GM21825 (cell line): ENCODE data around the gene NTM.
"Not testable (repeated sequence)": the region's sequence is repeated elsewhere in the genome, so short reads cannot be mapped to it uniquely, and the experiment has no call there.

ENCODE experiments used
- ATAC-seq: cut with Tn5 transposase; IDR thresholded peaks from one replicate; pipeline ENCODE4 v1.9.1; 2021; ENCODE audit warnings: mild to moderate bottlenecking, moderate library complexity; ENCODE audit not compliant: unreplicated experiment

The NTM gene

GRCh38 chr11:131418189-131418588, 47.8 kb downstream of the NTM start:
- no peak for ATAC-seq

DNA sequence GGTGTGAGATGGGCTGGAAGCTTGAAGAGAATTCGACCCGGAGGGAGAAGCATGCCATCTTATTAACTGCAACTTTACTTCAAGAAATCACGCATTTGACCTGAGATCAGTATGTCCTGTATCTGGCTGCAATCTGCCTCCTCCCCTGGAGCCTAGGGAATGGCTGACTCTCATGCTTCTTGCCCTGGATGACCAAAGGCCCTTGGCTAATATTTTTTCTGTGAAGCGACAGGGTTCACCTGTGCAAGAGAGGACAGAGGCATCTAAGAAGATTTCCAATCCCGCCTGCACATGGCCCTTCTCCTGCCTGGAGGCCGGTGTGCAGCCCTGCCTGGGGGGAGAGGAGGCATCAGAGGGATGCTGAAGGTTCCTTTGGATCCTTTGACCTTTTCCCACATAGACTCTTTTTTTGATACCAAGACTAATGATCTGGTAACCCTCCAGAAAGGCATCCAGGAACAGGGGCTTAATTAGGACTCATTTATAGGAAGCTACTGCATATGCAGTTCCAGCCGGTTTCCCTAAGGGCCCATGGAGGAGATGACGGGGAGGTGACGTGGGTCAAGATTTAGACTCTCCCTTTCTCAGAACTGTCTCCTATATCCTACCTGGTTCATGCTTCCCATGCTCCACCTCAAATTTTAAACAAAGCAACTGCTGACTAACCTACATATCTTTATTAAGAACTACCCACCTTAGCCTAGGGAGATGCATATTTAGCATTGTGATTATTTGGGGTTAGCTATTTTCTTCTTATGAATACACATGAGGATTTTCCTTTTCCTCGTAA, 50.8 kb downstream of the NTM start:
- ATAC-seq: no peak

GRCh38 chr11:131422029-131422428, 51.6 kb downstream of the NTM start:
- no peak for ATAC-seq

DNA sequence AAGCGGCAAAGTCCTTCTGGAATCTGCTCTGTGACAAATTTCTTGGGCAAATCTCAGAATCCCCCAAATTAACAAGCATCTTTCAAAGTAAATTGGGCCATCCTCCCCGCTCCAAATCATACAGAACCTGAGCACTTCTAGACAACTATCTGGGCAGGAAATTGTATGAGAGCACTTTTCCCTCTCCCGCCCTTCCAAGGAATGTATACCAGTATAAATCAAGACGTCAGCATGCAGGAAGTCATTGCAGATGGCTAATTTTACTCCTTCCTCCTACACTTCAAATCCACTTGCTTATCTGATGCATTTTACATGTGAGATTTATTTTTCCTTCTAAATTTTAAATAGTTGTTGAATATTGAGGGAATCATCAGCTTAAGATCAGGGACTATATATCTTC, 52.1 kb downstream of the NTM start:
- ATAC-seq: no peak

GRCh38 chr11:131423688-131424087, 53.3 kb downstream of the NTM start:
- no peak for ATAC-seq

DNA sequence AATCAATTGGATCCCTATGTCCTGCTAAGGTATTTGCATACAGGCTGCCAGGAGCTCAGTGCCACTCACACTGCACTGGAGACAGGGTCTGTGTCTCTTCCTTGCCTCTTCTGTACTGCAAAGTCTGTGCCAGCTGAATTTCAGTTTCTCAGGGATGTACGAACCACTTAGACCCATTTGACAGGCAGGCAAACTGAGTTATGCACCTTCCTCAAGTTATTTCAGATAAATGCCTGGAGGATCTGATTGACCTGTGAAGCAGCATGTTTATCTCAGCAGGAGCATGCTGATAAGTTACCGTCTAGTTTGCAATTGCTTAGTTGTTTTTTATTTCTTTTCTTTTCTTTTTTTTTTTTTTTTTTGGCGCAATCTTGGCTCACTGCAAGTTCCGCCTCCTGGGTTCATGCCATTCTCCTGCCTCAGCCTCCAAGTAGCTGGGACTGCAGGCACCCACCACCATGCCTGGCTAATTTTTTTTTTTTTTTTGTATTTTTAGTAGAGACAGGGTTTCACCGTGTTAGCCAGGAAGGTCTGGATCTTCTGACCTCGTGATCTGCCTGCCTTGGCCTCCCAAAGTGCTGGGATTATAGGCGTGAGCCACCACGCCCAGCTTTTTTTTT, 54.0 kb downstream of the NTM start:
- ATAC-seq: not testable (repeated sequence)

GRCh38 chr11:131425285-131425684, 54.9 kb downstream of the NTM start:
- no peak for ATAC-seq

DNA sequence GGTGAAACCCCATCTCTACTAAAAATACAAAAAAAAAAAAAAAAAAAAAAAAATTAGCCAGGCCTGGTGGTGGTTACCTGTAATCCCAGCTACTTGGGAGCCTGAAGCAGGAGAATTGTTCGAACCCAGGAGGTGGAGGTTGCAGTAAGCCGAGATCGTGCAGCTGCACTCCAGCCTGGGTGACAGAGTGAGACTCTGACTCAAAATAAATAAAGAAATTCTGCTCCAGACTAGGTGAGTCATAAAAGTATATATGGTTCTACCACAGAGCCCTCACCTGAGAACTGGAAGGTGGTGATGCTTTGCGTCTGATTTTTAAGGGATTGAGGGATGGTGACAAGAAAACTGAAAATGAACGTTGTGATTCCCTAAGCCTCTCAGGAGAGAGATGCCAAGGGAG, 58.4 kb downstream of the NTM start:
- ATAC-seq: no peak

- no peak for ATAC-seq
Measured at GRCh38 chr11:131430473-131431208, 60.2 kb downstream of the NTM start.

- ATAC-seq: no peak
Measured at GRCh38 chr11:131441051-131441810, 70.8 kb downstream of the NTM start.

DNA sequence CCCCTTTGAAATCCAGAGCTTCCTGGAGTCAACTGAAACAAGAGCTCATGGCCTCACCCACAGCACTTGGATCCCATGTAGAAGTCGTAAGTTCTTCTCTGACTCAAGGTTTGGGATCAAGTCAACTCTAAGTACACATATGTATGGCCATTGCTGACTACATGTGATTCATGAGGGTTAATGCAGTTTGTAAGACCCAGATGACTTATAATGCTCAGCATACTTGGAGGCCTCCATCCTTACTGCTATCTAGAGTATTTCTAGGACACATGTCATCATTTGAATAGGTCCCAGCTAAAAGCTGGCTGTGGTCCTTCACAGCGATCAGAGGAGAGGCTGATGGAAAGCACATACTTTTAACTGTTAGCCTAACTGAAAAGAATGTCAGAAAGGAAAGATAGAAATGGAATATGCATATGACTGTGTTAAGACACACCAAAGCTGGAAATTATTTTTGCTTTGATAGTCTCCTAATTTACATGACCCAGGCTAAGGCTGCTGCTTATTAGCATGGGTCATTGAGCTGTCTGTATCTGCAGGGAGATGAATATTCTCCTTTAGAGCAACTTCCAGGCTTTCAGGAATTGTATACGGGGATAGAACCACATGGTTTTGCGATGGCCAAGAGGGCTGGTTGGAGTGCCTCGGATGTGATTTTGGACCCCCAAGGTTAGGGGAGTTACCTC, 76.3 kb downstream of the NTM start:
- no peak for ATAC-seq

DNA sequence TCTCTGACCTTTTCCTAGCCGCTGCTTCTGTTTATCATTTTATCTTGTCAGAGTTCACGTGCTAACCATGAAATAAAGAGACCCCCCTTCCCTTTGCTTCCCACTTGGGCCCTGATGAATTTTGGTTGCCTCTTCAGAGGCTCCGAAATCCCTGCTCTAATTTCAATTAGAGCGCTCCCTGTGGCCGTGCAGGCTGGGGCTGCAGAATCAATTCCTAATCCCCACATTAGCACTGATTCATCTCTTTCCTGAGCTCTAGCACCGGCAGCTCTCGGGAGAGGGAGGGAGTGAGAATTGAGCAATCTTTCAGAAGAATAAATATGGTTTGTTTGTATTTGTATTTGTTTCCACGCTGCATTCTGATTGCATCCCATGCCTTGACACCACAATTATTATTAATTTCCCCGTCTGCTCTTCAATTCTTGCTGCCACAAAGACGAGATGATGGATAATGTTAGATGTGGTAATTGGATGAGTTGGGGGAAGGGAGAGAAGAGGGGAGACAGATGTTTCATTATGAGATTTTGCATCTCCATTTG, 76.9 kb downstream of the NTM start:
- ATAC-seq: no peak

GRCh38 chr11:131447898-131448297, 77.5 kb downstream of the NTM start:
- no peak for ATAC-seq

DNA sequence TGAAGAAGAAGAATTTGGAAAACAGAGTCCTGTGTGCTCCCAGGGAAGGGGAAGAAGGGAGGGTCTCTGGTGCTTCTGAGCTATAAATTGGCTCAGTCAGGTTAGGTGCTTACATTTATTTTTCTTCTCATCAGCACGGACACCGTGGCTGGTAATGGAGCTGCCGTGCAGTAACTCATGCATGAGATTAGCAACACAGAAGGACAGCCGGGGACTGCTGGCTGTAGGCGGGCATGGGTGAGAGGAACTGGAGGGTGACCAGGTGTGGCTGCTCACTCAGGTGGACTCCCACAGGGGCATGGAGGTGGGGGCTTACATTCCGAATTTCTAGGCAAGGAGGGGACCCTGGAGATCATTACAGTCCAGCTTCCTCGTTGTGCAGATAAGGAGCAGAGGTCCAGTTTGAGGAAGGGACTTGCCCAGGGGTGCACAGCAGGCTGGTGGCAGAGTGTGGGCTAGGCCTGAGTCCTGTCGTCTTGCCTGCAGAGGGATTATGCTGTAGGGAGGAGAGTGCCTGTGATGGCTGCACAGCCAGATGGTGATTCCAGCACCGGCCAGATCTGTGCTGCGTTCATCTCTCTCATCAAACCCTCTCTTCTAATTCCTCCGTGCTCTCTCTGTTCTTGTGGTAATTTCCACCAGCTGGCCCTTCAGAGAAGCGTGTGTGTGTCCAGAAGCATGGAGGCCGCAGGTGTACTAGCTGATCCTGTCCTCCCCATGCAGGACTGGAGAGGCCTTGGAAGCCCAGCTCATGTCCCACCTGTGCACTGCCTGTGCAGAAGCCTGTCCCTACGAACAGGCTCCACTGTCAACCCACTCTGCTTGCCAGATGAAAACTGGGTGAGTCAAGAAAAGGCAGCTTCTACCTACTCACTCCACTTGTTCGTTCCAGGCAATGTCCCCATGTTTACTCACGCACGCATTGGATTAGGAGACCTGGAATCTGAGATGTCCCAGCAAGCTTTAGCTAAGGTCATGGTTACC, 78.9 kb downstream of the NTM start:
- no peak for ATAC-seq

DNA sequence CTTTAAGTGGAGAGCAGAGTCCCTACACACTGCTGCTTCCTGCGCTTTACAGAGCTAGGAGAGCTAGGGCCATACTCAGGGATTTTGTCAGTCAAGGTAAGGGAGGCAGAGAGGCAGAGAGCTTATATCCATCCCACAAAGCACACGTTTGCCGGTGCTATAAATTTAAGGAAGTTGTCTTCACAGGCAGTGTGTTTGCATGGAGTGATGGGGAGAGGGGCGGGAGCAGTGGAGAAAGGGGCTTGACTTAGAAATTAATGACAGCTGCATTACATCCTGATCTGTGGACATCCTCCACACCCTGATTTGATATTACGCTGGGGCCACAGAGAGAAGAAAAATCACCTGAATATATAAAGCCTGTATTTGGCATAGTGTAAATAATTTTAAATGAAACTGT, 84.1 kb downstream of the NTM start:
- ATAC-seq: no peak

GRCh38 chr11:131454989-131455388, 84.6 kb downstream of the NTM start:
- ATAC-seq: no peak

DNA sequence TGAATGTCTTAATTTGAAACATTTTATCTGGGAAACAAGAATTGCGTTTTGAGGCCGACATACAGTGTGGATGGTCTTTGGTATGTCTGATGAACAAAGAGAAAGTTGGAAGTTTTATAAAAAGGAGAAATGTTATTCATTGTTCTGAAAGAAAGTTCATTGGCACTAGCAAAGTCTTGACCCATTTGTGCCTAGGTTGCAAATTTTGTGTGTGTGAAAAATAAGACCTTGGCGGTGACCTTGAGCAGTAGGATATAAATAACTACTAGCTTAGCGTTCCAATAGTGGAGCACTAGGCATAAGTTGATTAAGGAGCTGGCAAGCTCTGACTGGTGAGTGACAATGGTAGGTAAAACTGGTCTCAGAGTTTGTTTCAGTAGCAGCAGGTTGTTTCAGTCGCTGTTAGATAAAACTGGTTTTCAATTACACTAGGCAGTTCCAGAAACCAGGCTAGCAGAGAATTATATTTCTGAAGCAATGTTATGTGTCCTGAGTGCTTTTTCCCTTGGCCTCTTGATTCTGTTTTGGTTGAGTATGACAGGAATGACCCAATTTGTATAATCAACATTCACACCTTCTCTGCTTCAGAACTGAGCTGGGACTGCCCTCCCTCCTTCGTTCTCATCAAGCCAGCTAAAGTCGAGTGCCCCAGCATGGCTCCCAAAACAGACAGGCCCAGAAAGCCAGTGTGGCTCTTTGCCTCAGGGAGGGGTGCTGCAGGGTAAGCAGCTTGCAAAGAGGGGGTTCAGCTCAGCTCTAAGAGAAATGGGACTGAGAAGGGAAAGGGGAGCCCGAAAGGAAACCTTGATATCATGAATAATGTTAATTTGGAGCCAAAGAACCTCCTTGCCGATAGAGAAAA, 85.7 kb downstream of the NTM start:
- ATAC-seq: no peak

- ATAC-seq: no peak
Measured at GRCh38 chr11:131457163-131457562, 86.7 kb downstream of the NTM start.
